ENCODE results near the gene TRMT1.

DNA sequence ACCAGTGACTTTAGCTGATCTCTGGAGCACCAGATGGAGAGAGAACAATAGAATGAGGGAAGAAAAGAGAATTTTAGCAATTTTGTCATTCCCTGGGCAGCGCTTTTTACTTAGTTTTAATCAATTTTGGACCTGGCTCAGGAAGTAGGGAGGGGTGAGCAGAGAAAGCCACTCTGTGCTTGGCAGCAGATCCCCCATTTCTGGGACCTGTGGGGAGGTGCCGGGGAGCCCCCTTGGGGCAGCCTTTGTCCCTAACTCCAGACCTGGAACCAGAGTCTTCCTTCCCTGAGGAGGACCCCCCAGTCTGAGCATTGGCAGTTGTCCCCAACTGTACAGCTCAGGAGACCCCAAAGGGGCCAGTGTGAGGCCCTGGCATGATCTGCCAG is 24.4 kb downstream of the TRMT1 start:
- TF ChIP-seq, protein P1, sequence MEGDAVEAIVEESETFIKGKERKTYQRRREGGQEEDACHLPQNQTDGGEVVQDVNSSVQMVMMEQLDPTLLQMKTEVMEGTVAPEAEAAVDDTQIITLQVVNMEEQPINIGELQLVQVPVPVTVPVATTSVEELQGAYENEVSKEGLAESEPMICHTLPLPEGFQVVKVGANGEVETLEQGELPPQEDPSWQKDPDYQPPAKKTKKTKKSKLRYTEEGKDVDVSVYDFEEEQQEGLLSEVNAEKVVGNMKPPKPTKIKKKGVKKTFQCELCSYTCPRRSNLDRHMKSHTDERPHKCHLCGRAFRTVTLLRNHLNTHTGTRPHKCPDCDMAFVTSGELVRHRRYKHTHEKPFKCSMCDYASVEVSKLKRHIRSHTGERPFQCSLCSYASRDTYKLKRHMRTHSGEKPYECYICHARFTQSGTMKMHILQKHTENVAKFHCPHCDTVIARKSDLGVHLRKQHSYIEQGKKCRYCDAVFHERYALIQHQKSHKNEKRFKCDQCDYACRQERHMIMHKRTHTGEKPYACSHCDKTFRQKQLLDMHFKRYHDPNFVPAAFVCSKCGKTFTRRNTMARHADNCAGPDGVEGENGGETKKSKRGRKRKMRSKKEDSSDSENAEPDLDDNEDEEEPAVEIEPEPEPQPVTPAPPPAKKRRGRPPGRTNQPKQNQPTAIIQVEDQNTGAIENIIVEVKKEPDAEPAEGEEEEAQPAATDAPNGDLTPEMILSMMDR (IDR thresholded peaks at IDR 0.05) = no peak
- no peak for TF ChIP-seq POLR2A (IDR thresholded peaks at IDR 0.05)
